Endothelial cell of umbilical vein (primary cell): ENCODE measurements around the gene TBC1D9.

Experiments
- CTCF ChIP-seq, 2 donors: IDR thresholded peaks; 1 replicate in 1 of 2; 2 replicates in 1 of 2; pipeline ENCODE4 v1.5.1; 2011; ENCODE audit warnings: low read length in 2 of 2, mild to moderate bottlenecking in 2 of 2, moderate library complexity in 2 of 2, control low read depth in 1 of 2, inconsistent platforms in 1 of 2, low read depth in 1 of 2; ENCODE audit not compliant: insufficient read depth in 1 of 2; ENCODE audit errors: extremely low read depth in 1 of 2
- EZH2 ChIP-seq: IDR thresholded peaks from 2 replicates; pipeline ENCODE4 v1.6.1; 2012; ENCODE audit warnings: borderline replicate concordance, low read depth, mild to moderate bottlenecking, moderate library complexity, low read length, inconsistent platforms; ENCODE audit not compliant: severe bottlenecking
- FOS ChIP-seq: IDR thresholded peaks from 2 replicates; pipeline ENCODE4 v1.6.1; 2011; ENCODE audit warnings: mild to moderate bottlenecking, low read length, moderate library complexity, borderline replicate concordance; ENCODE audit not compliant: insufficient read depth
- GATA2 ChIP-seq: IDR thresholded peaks from 2 replicates; pipeline ENCODE4 v1.7.0; 2011; ENCODE audit warnings: low read depth, mild to moderate bottlenecking, moderate library complexity, mixed read lengths, low read length; ENCODE audit not compliant: insufficient read length, insufficient read depth
- JUN ChIP-seq: IDR thresholded peaks from 2 replicates; pipeline ENCODE4 v1.6.1; 2011; ENCODE audit warnings: borderline replicate concordance, low read depth; ENCODE audit not compliant: insufficient read length, insufficient read depth
- MAX ChIP-seq: IDR thresholded peaks from 2 replicates; pipeline ENCODE4 v1.6.1; 2011; ENCODE audit not compliant: insufficient read depth, insufficient read length
- POLR2A ChIP-seq: IDR thresholded peaks from 2 replicates; pipeline ENCODE4 v1.6.1; 2012; ENCODE audit warnings: low read depth, mild to moderate bottlenecking, control low read depth, low read length
- POLR2AphosphoS5 ChIP-seq: IDR thresholded peaks from 2 replicates; pipeline ENCODE4 v1.6.1; 2012; ENCODE audit warnings: low read depth, mild to moderate bottlenecking, control low read depth, low read length, moderate library complexity; ENCODE audit not compliant: insufficient read depth

- TF ChIP-seq CTCF (IDR thresholded peaks at IDR 0.05; ENCODE audit: extremely low read depth in 1 of 2, insufficient read depth in 1 of 2, low read depth in 1 of 2, low read length in 2 of 2) (no peak), EZH2 (no peak), POLR2A (no peak), FOS (no peak), POLR2AphosphoS5 (no peak), JUN (no peak), MAX (no peak), GATA2 (no peak)
Measured at GRCh38 chr4:140644470-140645185, 111.6 kb downstream of the TBC1D9 start.
